Common myeloid progenitor, CD34-positive (primary cell): Measurements from ENCODE around the gene DOCK3.
"Not testable (repeated sequence)": the region's sequence is repeated elsewhere in the genome, so short reads cannot be mapped to it uniquely, and the experiment has no call there.

Source experiments
- CTCF ChIA-PET: fragments of 350-600 bp; sonication (Branson Sonifier 250); formaldehyde crosslinking; loops from one replicate; lab custom pipeline; 2021; ENCODE audit warnings: antibody characterized with exemption; lab: Charles Lee
- POLR2A ChIA-PET: fragments of 350-600 bp; sonication (Branson Sonifier 250); formaldehyde crosslinking; loops from one replicate; lab custom pipeline; 2021; ENCODE audit warnings: antibody characterized with exemption; lab: Charles Lee
- DNase-seq, 3 donors: peaks; one replicate each; pipeline versions ENCODE4 v3.0.0 to v3.0.0-alpha.2; 2013
- H3K27ac ChIP-seq, 2 experiments: 1 replicate in 1 of 2; 2 replicates in 1 of 2; pipeline ENCODE4 v1.7.0; 2013; ENCODE audit warnings: inconsistent platforms in 2 of 2, low read length in 2 of 2, mild to moderate bottlenecking in 2 of 2, low read depth in 1 of 2, moderate library complexity in 1 of 2; ENCODE audit not compliant: severe bottlenecking in 2 of 2, insufficient read depth in 1 of 2, poor library complexity in 1 of 2
- H3K27me3 ChIP-seq, 5 experiments: replicated peaks in 2 of 5; 1 replicate in 3 of 5; 2 replicates in 2 of 5; pipeline versions ENCODE4 v1.6.1 to v1.7.0; 2013; ENCODE audit warnings: low read length in 4 of 5, mild to moderate bottlenecking in 2 of 5, moderate library complexity in 2 of 5, inconsistent platforms in 1 of 5; ENCODE audit not compliant: insufficient read depth in 5 of 5, control insufficient read depth in 4 of 5
- H3K36me3 ChIP-seq, 4 experiments: 1 replicate in 2 of 4; 2 replicates in 2 of 4; pipeline versions ENCODE4 v1.6.1 to v1.7.0; 2013; ENCODE audit warnings: low read length in 3 of 4, control low read depth in 1 of 4, mild to moderate bottlenecking in 1 of 4; ENCODE audit not compliant: control insufficient read depth in 4 of 4, insufficient read depth in 4 of 4
- H3K4me1 ChIP-seq, 4 experiments: 1 replicate in 3 of 4; 2 replicates in 1 of 4; pipeline versions ENCODE4 v1.6.1 to v1.7.1; 2013; ENCODE audit warnings: low read length in 3 of 4, mild to moderate bottlenecking in 3 of 4, control low read depth in 1 of 4, inconsistent platforms in 1 of 4, moderate library complexity in 1 of 4; ENCODE audit not compliant: control insufficient read depth in 4 of 4, insufficient read depth in 4 of 4; ENCODE audit errors: control extremely low read depth in 1 of 4
- H3K4me3 ChIP-seq, 7 experiments: 1 replicate in 4 of 7; 2 replicates in 3 of 7; pipeline versions ENCODE4 v1.5.1 to v1.7.0; 2013; ENCODE audit warnings: mild to moderate bottlenecking in 7 of 7, low read length in 6 of 7, moderate library complexity in 6 of 7, inconsistent platforms in 2 of 7, low read depth in 2 of 7, control low read depth in 1 of 7; ENCODE audit not compliant: insufficient read depth in 4 of 7, control insufficient read depth in 1 of 7; ENCODE audit errors: extremely low read depth in 1 of 7
- H3K9me3 ChIP-seq, 5 experiments: 1 replicate in 4 of 5; 2 replicates in 1 of 5; pipeline versions ENCODE4 v1.6.1 to v1.7.1; 2013; ENCODE audit warnings: low read length in 4 of 5, mild to moderate bottlenecking in 2 of 5, inconsistent platforms in 1 of 5, low read depth in 1 of 5, moderate library complexity in 1 of 5; ENCODE audit not compliant: control insufficient read depth in 4 of 5, insufficient read depth in 2 of 5; ENCODE audit errors: control extremely low read depth in 1 of 5
- WGBS: methylation state at CpG from one replicate; pipeline ENCODE4 v1.1.5; 2013; ENCODE audit not compliant: insufficient coverage; 5-methylcytosine and 5-hydroxymethylcytosine counted together

DOCK3 gene

GRCh38 chr3:51357856-51358255 lies 683.1 kb downstream of the DOCK3 start:
- 66% methylated on average over 4 of the region's 4 CpGs for whole genome bisulfite sequencing
- no peaks in the 10 kb centered on the region for H3K9me3 ChIP-seq
- no peaks in the 10 kb centered on the region for H3K36me3 ChIP-seq
- DNase-seq: no peak
- no peak overlapping the region for H3K4me3 ChIP-seq
- ChIA-PET CTCF (no interaction called here), POLR2A (no interaction called here)
- H3K27me3 ChIP-seq: no peaks in the 10 kb centered on the region
- H3K27ac ChIP-seq: no peak overlapping the region
- H3K4me1 ChIP-seq: peaks cover 0 to 17% (median 14%) of the 10 kb centered on the region in 4 experiments

DNA sequence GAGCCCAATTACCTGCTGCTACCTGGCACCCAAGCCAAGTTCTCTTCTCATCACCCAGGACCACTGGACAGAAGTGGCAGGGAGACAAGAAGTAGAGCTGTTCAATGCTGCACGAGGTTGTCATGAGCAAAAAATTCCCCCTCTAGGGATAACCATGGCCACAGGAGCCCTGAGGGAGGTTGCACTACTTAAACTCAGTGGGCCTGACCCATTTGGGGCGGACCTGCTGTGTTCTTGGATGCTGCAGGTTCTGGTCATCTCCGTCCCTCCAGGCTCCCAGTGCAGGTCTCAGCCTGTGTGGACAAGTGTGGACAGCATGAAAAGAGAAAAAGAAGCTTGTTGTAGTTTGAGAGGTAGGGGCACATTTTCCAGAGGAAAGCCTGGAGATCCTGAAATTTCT lies 684.3 kb downstream of the DOCK3 start:
- POLR2A ChIA-PET: no interaction called here
- 100% methylated on average over 3 of the region's 3 CpGs for WGBS
- no peaks in the 10 kb centered on the region for H3K36me3 ChIP-seq
- CTCF ChIA-PET: interaction anchor here (0.9 to 1.2 kb wide), 3 partner anchors 8 to 744 kb away, joined by 3 to 4 read pairs (median 4); no protein-coding TSS in a partner anchor
- H3K27me3 ChIP-seq: no peaks in the 10 kb centered on the region
- H3K4me3 ChIP-seq: no peak overlapping the region
- H3K4me1 ChIP-seq: peaks cover 0 to 12% (median 7%) of the 10 kb centered on the region in 4 experiments
- DNase-seq: no peak
- no peak overlapping the region for H3K27ac ChIP-seq
- no peaks in the 10 kb centered on the region for H3K9me3 ChIP-seq

GRCh38 chr3:51360806-51361205 lies 686.1 kb downstream of the DOCK3 start:
- Histone ChIP-seq H3K4me1 (no peaks in the 10 kb centered on the region), H3K9me3 (no peaks in the 10 kb centered on the region), H3K36me3 (no peaks in the 10 kb centered on the region), H3K27ac (no peak overlapping the region), H3K27me3 (no peaks in the 10 kb centered on the region), H3K4me3 (no peak overlapping the region)
- POLR2A ChIA-PET: no interaction called here
- CTCF ChIA-PET: interaction anchor here (1.1 kb wide), 2 partner anchors 12 to 16 kb away, joined by 3 read pairs; no protein-coding TSS in a partner anchor
- whole genome bisulfite sequencing: 100% methylated on average over 3 of the region's 3 CpGs
- no peak for DNase-seq

- 100% methylated on average over 5 of the region's 6 CpGs for WGBS
- ChIA-PET POLR2A (no interaction called here), CTCF (interaction anchor here (1.1 kb wide), 1 partner anchor 15 kb away, joined by 3 read pairs; no protein-coding TSS in a partner anchor)
- Histone ChIP-seq H3K27ac (no peak overlapping the region), H3K4me1 (no peaks in the 10 kb centered on the region), H3K36me3 (no peaks in the 10 kb centered on the region), H3K9me3 (no peaks in the 10 kb centered on the region), H3K4me3 (no peak overlapping the region), H3K27me3 (no peaks in the 10 kb centered on the region)
- DNase-seq: no peak
These were observed 687.0 kb downstream of the DOCK3 start for GRCh38 chr3:51361746-51362145.

- H3K4me1 ChIP-seq: no peaks in the 10 kb centered on the region
- DNase-seq: no peak
- H3K36me3 ChIP-seq: no peaks in the 10 kb centered on the region
- no peaks in the 10 kb centered on the region for H3K9me3 ChIP-seq
- 96% methylated on average over 8 of the region's 9 CpGs for WGBS
- no peak overlapping the region for H3K27ac ChIP-seq
- no peak overlapping the region for H3K4me3 ChIP-seq
- POLR2A ChIA-PET: no interaction called here
- CTCF ChIA-PET: no interaction called here
- no peaks in the 10 kb centered on the region for H3K27me3 ChIP-seq
These were observed 687.7 kb downstream of the DOCK3 start for GRCh38 chr3:51362476-51362875.

DNA sequence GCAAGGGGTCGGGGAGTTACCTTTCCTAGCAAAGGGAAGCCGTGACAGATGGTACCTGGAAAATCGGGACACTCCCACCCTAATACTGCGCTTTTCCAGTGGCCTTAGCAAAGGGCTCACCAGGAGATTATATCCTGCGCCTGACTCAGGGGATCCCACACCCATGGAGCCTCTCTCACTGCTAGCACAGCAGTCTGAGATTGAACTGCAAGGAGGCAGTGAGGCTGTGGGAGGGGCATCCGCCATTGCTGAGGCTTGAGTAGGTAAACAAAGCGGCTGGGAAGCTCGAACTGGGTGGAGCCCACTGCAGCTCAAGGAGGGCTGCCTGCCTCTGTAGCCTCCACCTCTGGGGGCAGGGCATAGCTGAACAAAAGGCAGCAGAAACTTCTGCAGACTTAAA lies 693.5 kb downstream of the DOCK3 start:
- DNase-seq, H3K36me3 ChIP-seq, H3K27ac ChIP-seq, H3K4me1 ChIP-seq, H3K27me3 ChIP-seq, H3K4me3 ChIP-seq, H3K9me3 ChIP-seq: not testable (repeated sequence)
- CTCF ChIA-PET: interaction anchor here (0.9 to 2.2 kb wide), 5 partner anchors 10 to 737 kb away, joined by 3 to 9 read pairs (median 3); no protein-coding TSS in a partner anchor
- POLR2A ChIA-PET: interaction anchor here (0.8 kb wide), 1 partner anchor 12 kb away, joined by 3 read pairs; no protein-coding TSS in a partner anchor
- 98% methylated on average over 4 of the region's 8 CpGs for WGBS

DNA sequence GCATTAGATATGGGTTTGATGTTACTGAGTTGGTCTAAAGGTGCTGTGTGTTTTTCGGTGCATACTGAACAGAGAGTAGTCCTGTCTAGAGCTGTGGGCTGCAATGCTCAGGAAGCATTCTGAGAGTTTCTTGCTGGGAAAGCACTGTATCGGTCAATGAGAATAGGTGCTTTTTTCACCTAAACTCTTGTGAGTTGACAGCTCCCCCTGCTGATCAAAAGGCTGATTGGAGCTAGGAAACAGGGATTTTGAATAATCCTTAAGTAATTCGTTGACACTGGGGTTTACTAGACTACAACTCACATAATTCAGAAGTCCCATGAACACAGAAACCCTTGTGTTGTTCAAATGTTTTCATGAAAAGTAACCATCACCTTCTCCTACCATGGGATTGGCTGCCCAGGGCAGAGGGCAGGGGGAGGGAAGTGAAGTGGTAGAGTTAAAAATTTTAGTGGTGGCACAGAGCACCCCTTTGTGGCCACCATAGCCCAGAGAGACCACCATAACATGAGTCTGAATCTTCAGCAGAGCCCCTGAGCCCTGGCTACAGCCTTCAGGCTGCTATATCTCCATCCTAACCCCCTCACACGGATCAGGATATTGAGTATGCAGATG lies 697.3 kb downstream of the DOCK3 start:
- H3K4me3 ChIP-seq: no peak overlapping the region
- H3K27ac ChIP-seq: no peak overlapping the region
- DNase-seq: peak; percentile 72 to 86 (median 80)
- H3K4me1 ChIP-seq: peaks cover 0 to 11% (median 5%) of the 10 kb centered on the region in 4 experiments
- ChIA-PET CTCF (interaction anchor here (1.0 to 4.0 kb wide), 19 partner anchors 8 to 803 kb away, joined by 3 to 21 read pairs (median 5); partner anchors contain the start of gene HEMK1), POLR2A (no interaction called here)
- H3K27me3 ChIP-seq: no peaks in the 10 kb centered on the region
- H3K36me3 ChIP-seq: no peaks in the 10 kb centered on the region
- WGBS: 6% methylated on average over 2 of the region's 4 CpGs
- H3K9me3 ChIP-seq: peaks cover 0 to 3% (median 0%) of the 10 kb centered on the region in 5 experiments
